Measurements from ENCODE around the gene IL1RL2.
A peak's percentile ranks its signal among the peaks of the same experiment; 100 is the strongest.

The IL1RL2 gene

GRCh38 chr2:102194609-102195268 lies 7.9 kb downstream of the IL1RL2 start:
- DNase-seq (ENCODE audit: low spot score): no peak

GRCh38 chr2:102197389-102198137 lies 10.7 kb downstream of the IL1RL2 start:
- no peak for DNase-seq (ENCODE audit: low spot score)

GRCh38 chr2:102200539-102200938 lies 13.7 kb downstream of the IL1RL2 start:
- DNase-seq (ENCODE audit: low spot score): no peak

DNA sequence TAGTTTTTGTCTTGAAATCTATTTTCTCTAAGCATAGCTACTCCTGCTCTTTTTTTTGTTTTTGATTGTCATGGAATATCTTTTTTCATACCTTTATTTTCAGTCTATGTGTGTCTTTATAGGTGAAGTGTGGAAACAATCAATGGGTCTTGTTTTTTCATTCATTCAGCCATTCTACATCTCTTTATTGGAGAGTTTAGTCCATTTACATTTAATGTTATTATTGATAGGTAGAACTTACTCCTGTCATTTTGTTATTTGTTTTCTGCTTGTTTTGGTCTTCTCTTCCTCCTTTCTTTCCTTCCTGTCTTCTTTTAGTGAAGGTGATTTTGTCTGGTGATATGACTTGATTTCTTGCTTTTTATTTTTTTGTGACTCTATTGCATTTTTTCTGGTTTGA lies 17.8 kb downstream of the IL1RL2 start:
- no peak for DNase-seq (ENCODE audit: low spot score)

DNA sequence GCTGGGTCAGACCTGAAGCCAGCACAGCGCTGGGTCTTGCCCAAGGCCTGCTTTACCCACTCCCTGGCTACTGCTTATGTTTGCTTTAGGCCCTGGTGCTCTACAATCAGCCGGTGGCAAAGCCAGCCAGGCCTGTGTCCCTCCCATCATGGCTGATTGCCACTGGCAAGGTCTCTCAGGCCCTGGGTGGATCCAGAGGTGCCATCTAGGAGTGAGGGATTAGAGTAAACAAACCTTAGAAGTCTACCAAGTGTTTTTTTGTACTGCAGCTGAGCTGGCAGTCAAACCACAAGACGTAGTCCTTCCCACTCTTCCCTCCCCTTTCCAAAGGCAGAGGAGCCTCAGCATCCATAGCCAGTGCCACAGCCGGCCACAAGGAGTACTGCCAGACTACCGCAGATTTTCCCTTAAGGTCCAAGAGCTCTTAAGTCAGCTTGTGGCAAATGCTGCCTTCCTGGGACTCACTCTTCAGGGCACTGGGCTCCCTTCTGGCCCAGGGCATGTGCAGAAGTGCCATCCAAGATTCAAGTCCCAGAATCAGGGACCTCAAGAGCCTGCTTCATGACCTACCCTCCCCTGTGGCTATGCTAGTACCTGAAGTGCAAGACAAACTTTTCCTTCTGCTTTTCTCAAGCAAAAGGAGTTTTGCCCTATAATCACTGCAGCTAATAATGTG lies 20.0 kb downstream of the IL1RL2 start:
- no peak for DNase-seq (ENCODE audit: low spot score)

DNA sequence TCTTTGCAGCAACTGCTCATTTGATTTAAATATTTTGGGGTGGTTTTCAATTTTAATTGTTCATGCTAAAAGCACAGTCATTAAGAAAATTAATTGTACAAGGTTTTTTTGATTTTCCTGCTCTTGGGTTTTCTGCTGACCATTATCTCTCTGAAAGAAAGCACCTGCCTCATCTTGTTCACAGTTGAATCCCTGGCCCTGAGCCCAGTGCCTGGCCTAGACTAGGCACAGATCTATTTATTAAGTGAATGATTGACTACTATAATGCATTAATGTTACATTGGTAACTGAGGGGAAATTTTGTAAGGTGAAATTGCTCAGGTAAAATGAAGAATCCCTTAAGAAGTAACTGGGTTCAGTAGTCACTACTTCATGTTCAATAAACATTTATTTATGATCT lies 22.0 kb downstream of the IL1RL2 start:
- DNase-seq (ENCODE audit: low spot score): no peak

DNA sequence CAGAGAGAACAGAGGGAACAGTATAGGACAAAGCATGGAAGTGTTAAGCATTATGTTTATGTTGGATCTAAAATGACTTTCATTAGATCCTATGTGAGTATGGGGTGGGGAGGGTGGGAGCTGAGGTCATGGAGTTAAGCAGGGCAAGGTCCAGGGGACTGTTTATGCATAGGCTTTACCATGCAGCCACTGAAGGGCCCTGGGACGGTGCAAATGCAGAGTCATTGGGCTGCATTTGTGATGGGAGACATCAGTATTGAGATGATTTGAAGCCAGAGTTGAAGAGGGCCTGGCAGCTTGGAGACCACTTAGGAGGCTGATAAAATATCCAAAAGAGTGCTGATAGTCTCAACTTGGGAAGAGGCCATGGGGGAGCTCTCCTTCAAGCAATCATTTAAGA lies 22.7 kb downstream of the IL1RL2 start:
- no peak for DNase-seq (ENCODE audit: low spot score)

GRCh38 chr2:102217032-102217431 lies 30.2 kb downstream of the IL1RL2 start:
- no peak for DNase-seq (ENCODE audit: low spot score)

GRCh38 chr2:102224824-102225739 lies 38.3 kb downstream of the IL1RL2 start:
- no peak for DNase-seq (ENCODE audit: low spot score)

GRCh38 chr2:102226171-102226570 lies 39.3 kb downstream of the IL1RL2 start:
- no peak for DNase-seq (ENCODE audit: low spot score)

DNA sequence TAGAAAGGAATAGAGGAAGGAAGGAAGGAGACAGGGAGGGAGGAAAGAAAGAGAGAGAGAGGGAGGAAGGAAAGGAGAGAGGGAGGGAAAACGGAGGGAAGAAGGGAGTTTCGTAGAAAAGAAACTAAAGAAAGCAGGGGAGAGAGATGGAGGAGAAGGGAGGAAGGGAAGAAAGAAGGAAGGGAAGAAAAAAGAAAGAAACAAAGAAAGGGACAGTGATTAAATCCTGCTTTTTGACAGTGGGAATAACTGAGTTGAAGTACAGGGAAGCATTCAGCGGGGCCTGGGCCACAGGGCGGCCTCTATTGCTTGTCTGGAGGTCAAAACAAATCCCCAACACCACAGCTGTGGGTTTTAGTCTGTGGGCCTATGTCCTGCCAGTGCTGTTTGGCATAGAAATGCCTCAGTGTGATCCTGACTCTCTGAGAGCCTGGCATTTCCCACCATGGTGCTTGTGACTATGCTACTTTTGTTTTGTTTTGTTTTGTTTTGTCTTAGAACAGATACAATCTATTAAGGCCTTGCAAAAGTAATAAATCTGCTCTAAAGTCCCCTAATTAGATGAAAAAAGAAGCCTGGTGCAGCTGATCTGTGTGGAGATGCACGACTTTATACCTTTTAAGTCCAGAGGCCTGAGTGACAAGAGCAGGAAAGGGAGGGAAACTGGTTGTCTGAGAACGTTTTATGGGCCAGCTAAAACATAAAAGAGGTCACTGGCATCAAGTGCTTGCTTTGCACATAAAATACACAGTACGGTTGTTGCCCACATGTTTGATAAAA lies 40.0 kb downstream of the IL1RL2 start:
- no peak for DNase-seq (ENCODE audit: low spot score)

DNA sequence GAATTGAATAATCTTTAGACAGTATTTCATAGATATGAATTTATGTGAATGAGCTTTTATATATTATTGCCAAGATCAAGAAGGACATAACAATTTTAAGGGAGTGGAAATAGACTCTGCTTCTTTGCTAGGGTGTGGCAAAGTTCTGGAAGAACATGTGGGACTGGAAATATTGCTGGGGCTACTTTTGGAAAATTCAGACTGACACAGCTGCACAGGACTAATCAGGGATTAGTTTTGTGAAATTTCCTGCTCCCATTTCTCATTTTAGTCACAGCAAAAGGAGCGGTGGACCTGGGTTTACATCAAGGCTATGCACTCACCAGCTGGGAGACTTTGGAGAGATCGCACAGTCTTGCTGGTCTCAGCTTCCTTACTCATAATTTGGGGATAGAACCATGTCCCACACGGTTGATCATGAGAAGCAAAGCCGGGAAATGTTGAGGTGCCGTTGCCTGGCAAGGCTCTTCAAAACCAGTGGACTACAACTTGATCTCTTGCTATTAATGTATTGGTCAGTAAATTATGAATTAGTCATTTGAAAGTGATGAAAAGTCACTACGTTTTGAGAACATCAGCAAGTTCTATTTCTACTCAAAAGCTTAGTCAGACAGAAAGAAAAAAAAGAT lies 42.4 kb downstream of the IL1RL2 start:
- DNase-seq (ENCODE audit: low spot score): no peak

- DNase-seq (ENCODE audit: low spot score): no peak
These were observed 43.6 kb downstream of the IL1RL2 start for GRCh38 chr2:102230410-102230909.

DNA sequence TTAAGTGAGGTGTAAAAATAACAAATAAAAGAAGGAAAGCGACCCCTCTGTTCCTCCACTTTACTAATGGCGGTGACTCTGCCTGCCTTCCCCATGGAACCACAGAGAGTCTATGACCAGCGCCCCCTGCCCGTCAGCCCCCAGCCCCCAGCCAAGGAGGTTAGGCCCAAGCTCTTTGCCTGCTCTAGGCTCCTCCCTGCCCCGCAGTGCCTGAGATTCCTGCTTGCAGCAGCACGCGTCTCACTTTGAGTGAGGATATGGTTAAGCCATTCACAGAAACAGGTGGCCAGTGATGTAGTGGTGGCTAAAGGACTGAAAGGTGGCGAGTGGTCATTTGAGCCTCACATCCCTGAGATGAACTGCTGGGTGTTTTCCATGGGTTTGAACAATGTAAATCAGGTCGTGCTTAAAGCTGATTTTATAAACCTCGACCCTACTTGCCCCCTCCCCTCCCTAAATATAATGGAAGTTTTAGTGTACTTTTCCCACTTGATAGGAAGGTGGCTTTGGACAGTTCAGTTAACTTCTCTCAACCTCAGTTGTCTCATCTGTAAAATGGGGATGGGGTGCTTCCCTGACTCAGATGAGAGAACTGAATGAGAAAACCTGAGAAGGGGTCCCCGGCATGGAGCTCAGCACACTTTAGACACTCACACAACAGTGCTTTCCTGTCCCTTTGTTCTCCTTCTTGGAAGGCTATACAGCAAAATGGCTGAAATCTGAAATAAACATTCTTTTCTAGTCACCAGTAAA lies 46.5 kb downstream of the IL1RL2 start:
- peak; percentile 39 for DNase-seq (ENCODE audit: low spot score)

GRCh38 chr2:102235042-102235473 lies 48.2 kb downstream of the IL1RL2 start:
- DNase-seq (ENCODE audit: low spot score): no peak

GRCh38 chr2:102235491-102235890 lies 48.7 kb downstream of the IL1RL2 start:
- DNase-seq (ENCODE audit: low spot score): peak; percentile 48

DNA sequence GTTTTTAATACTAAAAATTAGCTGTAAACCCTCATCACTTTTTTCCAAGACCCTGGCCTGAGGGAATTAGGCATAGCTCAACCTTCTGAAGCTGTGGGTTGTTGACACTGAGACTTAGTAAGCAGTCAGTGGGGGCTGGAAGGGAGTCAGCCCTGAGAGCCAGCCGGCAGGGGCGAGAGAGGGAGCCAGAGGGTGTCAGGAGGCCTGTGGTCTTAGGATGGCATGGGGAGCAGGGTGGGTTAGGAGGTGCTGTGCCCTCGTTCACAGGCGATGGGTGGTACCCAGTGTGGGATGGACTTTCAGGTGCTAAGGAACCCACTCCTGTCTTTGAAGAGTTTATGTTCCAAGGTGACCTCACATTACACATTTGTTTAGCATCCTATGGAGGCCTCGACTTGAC lies 49.3 kb downstream of the IL1RL2 start:
- DNase-seq (ENCODE audit: low spot score): no peak

DNA sequence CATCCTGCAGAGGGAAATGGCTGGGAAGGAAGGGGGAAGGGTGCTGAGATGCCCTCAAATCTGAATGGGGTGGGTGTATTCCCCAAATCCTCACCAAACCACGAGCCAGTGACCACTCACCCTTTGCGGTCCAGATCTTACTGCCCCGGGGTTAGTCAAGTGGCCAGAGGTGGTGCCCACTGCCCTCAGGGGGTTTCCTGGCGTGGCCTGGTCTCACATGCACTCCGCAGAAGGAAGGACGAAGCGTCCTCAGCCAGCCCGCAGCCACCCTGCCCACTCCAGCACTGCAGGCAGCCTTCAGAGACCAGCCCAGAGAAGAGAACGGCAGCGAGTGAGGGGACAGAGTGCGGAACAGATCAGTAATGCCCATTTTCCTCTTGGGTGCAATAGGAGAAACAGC lies 50.4 kb downstream of the IL1RL2 start:
- DNase-seq (ENCODE audit: low spot score): no peak

DNA sequence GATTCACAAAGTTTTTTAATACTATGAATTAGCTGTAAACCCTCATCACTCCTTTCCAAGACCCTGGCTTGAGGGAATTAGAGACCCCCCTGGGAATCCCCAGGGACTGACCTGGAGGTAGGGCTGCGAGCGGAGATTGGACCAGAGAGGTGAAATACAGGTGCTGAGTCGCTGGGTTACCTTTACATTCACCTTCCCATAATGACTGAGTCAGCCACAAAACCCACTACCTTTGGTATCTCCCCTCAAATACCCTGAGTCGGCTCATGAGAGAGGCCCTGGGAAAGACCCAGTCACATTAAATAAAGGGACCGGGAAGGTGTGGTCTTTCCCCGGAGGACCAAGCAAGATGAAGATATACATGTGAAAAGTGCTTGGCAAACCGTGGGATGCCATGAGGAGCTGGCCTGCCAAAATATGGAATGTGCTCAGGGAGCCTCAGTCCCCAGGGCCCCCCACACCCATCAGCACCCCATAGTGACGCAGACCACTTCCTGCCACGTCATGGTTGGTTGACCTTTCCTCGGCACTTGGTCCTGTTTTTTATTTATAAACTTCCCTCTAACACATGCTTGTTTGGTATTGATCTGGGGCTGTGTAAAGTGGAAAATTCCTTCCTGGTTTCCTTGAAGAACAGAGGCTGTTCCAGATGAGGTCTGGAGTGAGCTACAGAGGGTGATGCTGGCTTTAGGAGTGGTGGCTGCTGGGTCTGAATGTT lies 51.4 kb downstream of the IL1RL2 start:
- no peak for DNase-seq (ENCODE audit: low spot score)
